Activated CD4-positive, alpha-beta memory T cell treated with anti-CD3 and anti-CD28 coated beads, Interleukin-2, amount 10 ng/mL, durations not matched to agents 7 days and 5 days (primary cell): ENCODE results near the gene ACSL3. TPM values are rescaled to one million over a fixed set of nuclear protein-coding genes. Genes with fewer than 3 reads are reported as not detected.

Source experiments
- CTCF ChIA-PET: fragments of 350-600 bp; sonication (Branson Sonifier 250); formaldehyde crosslinking; loops from one replicate; lab custom pipeline; 2021; ENCODE audit warnings: antibody characterized with exemption, inconsistent platforms; lab: Charles Lee
- POLR2A ChIA-PET: fragments of 350-600 bp; sonication (Branson Sonifier 250); formaldehyde crosslinking; loops from one replicate; lab custom pipeline; 2021; ENCODE audit warnings: antibody characterized with exemption; lab: Charles Lee
- DNase-seq: peaks from one replicate; pipeline ENCODE4 v3.0.0-alpha.2; 2020
- H3K27ac Mint-ChIP-seq: one replicate; pipeline ENCODE4 v1.8.0; 2021; ENCODE audit warnings: mild to moderate bottlenecking, mixed read lengths
- H3K27me3 Mint-ChIP-seq: one replicate; pipeline ENCODE4 v1.8.0; 2021; ENCODE audit warnings: mixed read lengths
- H3K36me3 Mint-ChIP-seq: one replicate; pipeline ENCODE4 v1.8.0; 2021; ENCODE audit warnings: low read depth, mixed read lengths
- H3K4me1 Mint-ChIP-seq: one replicate; pipeline ENCODE4 v1.8.0; 2021; ENCODE audit warnings: mixed read lengths
- H3K4me3 Mint-ChIP-seq: one replicate; pipeline ENCODE4 v1.8.0; 2021; ENCODE audit warnings: mild to moderate bottlenecking, mixed read lengths
- H3K9me3 Mint-ChIP-seq: one replicate; pipeline ENCODE4 v1.8.0; 2021; ENCODE audit warnings: mixed read lengths
- total RNA-seq, 2 experiments: library from RNA; stranded (reverse); gene quantifications; one replicate each; pipeline ENCODE4 v1.2.3, GENCODE V29; 2021

ACSL3 gene
- total RNA-seq, 2 experiments from 2014 or later, result 49.5 to 57.2 TPM

- CTCF ChIA-PET, result no interaction called here
Observed at GRCh38 chr2:222963641-222964040, 102.8 kb downstream of the ACSL3 start.

GRCh38 chr2:222964376-222965031, 103.7 kb downstream of the ACSL3 start:
- no peak for DNase-seq
- Mint-ChIP-seq H3K4me1 (no peaks in the 10 kb centered on the region), H3K36me3 (no peaks in the 10 kb centered on the region), H3K27me3 (peaks cover 14% of the 10 kb centered on the region), H3K4me3 (no peak overlapping the region), H3K9me3 (no peaks in the 10 kb centered on the region), H3K27ac (no peak overlapping the region)
- ChIA-PET POLR2A (no interaction called here), CTCF (no interaction called here)

More at GRCh38 chr2:222963641-222964040, 102.8 kb downstream of the ACSL3 start:
- H3K4me1 Mint-ChIP-seq, result no peaks in the 10 kb centered on the region
- POLR2A ChIA-PET, result no interaction called here
- peaks cover 19% of the 10 kb centered on the region for H3K27me3 Mint-ChIP-seq
- no peaks in the 10 kb centered on the region for H3K9me3 Mint-ChIP-seq
- H3K27ac Mint-ChIP-seq, result no peak overlapping the region
- no peak overlapping the region for H3K4me3 Mint-ChIP-seq
- DNase-seq, result no peak
- no peaks in the 10 kb centered on the region for H3K36me3 Mint-ChIP-seq

GRCh38 chr2:222965555-222965954, 104.7 kb downstream of the ACSL3 start:
- no peak overlapping the region for H3K4me3 Mint-ChIP-seq
- no peaks in the 10 kb centered on the region for H3K36me3 Mint-ChIP-seq
- H3K27ac Mint-ChIP-seq, result no peak overlapping the region
- POLR2A ChIA-PET, result no interaction called here
- H3K27me3 Mint-ChIP-seq, result peaks cover 9% of the 10 kb centered on the region
- H3K9me3 Mint-ChIP-seq, result no peaks in the 10 kb centered on the region
- no peaks in the 10 kb centered on the region for H3K4me1 Mint-ChIP-seq
- CTCF ChIA-PET, result no interaction called here
- DNase-seq, result no peak

- H3K27ac Mint-ChIP-seq, result no peak overlapping the region
Observed at GRCh38 chr2:222968550-222969155, 107.8 kb downstream of the ACSL3 start.

GRCh38 chr2:222969491-222969890, 108.7 kb downstream of the ACSL3 start:
- ChIA-PET CTCF (no interaction called here), POLR2A (no interaction called here)
- peaks cover 3% of the 10 kb centered on the region for H3K27me3 Mint-ChIP-seq
- no peak for DNase-seq
- H3K4me3 Mint-ChIP-seq, result no peak overlapping the region
- H3K36me3 Mint-ChIP-seq, result no peaks in the 10 kb centered on the region
- no peaks in the 10 kb centered on the region for H3K4me1 Mint-ChIP-seq
- no peaks in the 10 kb centered on the region for H3K9me3 Mint-ChIP-seq
- H3K27ac Mint-ChIP-seq, result no peak overlapping the region

More at GRCh38 chr2:222968550-222969155, 107.8 kb downstream of the ACSL3 start:
- H3K9me3 Mint-ChIP-seq, result no peaks in the 10 kb centered on the region
- POLR2A ChIA-PET, result no interaction called here
- H3K27me3 Mint-ChIP-seq, result peaks cover 3% of the 10 kb centered on the region
- no peak overlapping the region for H3K4me3 Mint-ChIP-seq
- CTCF ChIA-PET, result interaction anchor here (1.4 kb wide), 1 partner anchor 651 kb away, joined by 3 read pairs; no protein-coding TSS in a partner anchor
- DNase-seq, result no peak
- H3K36me3 Mint-ChIP-seq, result no peaks in the 10 kb centered on the region
- no peaks in the 10 kb centered on the region for H3K4me1 Mint-ChIP-seq

GRCh38 chr2:222972420-222972819, 111.6 kb downstream of the ACSL3 start:
- H3K4me3 Mint-ChIP-seq, result no peak overlapping the region
- DNase-seq, result no peak
- no peaks in the 10 kb centered on the region for H3K36me3 Mint-ChIP-seq
- ChIA-PET POLR2A (interaction anchor here (0.6 kb wide), 1 partner anchor 1262 kb away, joined by 7 read pairs; no protein-coding TSS in a partner anchor), CTCF (interaction anchor here (0.7 to 3.1 kb wide), 9 partner anchors 15 to 997 kb away, joined by 3 to 19 read pairs (median 4); partner anchors contain the start of gene SCG2)
- no peaks in the 10 kb centered on the region for H3K9me3 Mint-ChIP-seq
- peaks cover 5% of the 10 kb centered on the region for H3K27me3 Mint-ChIP-seq
- H3K27ac Mint-ChIP-seq, result no peak overlapping the region
- H3K4me1 Mint-ChIP-seq, result no peaks in the 10 kb centered on the region

- H3K4me3 Mint-ChIP-seq, result no peak overlapping the region
- no peak for DNase-seq
- no peaks in the 10 kb centered on the region for H3K36me3 Mint-ChIP-seq
- H3K9me3 Mint-ChIP-seq, result no peaks in the 10 kb centered on the region
- H3K4me1 Mint-ChIP-seq, result no peaks in the 10 kb centered on the region
- POLR2A ChIA-PET, result no interaction called here
- H3K27ac Mint-ChIP-seq, result no peak overlapping the region
- peaks cover 3% of the 10 kb centered on the region for H3K27me3 Mint-ChIP-seq
- CTCF ChIA-PET, result interaction anchor here (0.9 to 3.1 kb wide), 2 partner anchors 15 to 34 kb away, joined by 3 to 19 read pairs; no protein-coding TSS in a partner anchor
Observed at GRCh38 chr2:222973237-222973636, 112.4 kb downstream of the ACSL3 start.

- H3K36me3 Mint-ChIP-seq, result no peaks in the 10 kb centered on the region
- ChIA-PET POLR2A (no interaction called here), CTCF (interaction anchor here (0.9 to 3.1 kb wide), 2 partner anchors 16 to 35 kb away, joined by 3 to 19 read pairs; no protein-coding TSS in a partner anchor)
- DNase-seq, result no peak
- no peaks in the 10 kb centered on the region for H3K4me1 Mint-ChIP-seq
- H3K27me3 Mint-ChIP-seq, result peaks cover 3% of the 10 kb centered on the region
- H3K27ac Mint-ChIP-seq, result no peak overlapping the region
- H3K9me3 Mint-ChIP-seq, result no peaks in the 10 kb centered on the region
- H3K4me3 Mint-ChIP-seq, result no peak overlapping the region
Observed at GRCh38 chr2:222973733-222974132, 112.9 kb downstream of the ACSL3 start.

GRCh38 chr2:222976521-222977061, 115.8 kb downstream of the ACSL3 start:
- POLR2A ChIA-PET, result no interaction called here
- no peak for DNase-seq
- CTCF ChIA-PET, result interaction anchor here (1.4 kb wide), 1 partner anchor 24 kb away, joined by 3 read pairs; no protein-coding TSS in a partner anchor
- Mint-ChIP-seq H3K27ac (no peak overlapping the region), H3K27me3 (peaks cover 7% of the 10 kb centered on the region), H3K4me3 (no peak overlapping the region), H3K36me3 (no peaks in the 10 kb centered on the region), H3K4me1 (no peaks in the 10 kb centered on the region), H3K9me3 (no peaks in the 10 kb centered on the region)

GRCh38 chr2:222977121-222977520, 116.3 kb downstream of the ACSL3 start:
- H3K9me3 Mint-ChIP-seq, result no peaks in the 10 kb centered on the region
- H3K27me3 Mint-ChIP-seq, result peaks cover 7% of the 10 kb centered on the region
- ChIA-PET CTCF (no interaction called here), POLR2A (no interaction called here)
- H3K4me3 Mint-ChIP-seq, result no peak overlapping the region
- no peak for DNase-seq
- no peak overlapping the region for H3K27ac Mint-ChIP-seq
- no peaks in the 10 kb centered on the region for H3K36me3 Mint-ChIP-seq
- no peaks in the 10 kb centered on the region for H3K4me1 Mint-ChIP-seq

GRCh38 chr2:222978850-222979249, 118.0 kb downstream of the ACSL3 start:
- Mint-ChIP-seq H3K4me3 (no peak overlapping the region), H3K4me1 (peaks cover 7% of the 10 kb centered on the region), H3K36me3 (no peaks in the 10 kb centered on the region), H3K27me3 (peaks cover 14% of the 10 kb centered on the region), H3K27ac (no peak overlapping the region), H3K9me3 (no peaks in the 10 kb centered on the region)
- CTCF ChIA-PET, result no interaction called here
- no peak for DNase-seq
- POLR2A ChIA-PET, result no interaction called here

GRCh38 chr2:222979484-222979883, 118.6 kb downstream of the ACSL3 start:
- Mint-ChIP-seq H3K36me3 (no peaks in the 10 kb centered on the region), H3K27ac (no peak overlapping the region), H3K9me3 (no peaks in the 10 kb centered on the region), H3K4me3 (no peak overlapping the region), H3K4me1 (peaks cover 7% of the 10 kb centered on the region), H3K27me3 (peaks cover 14% of the 10 kb centered on the region)
- ChIA-PET CTCF (no interaction called here), POLR2A (no interaction called here)
- DNase-seq, result no peak
